HG03064 (cell line): ENCODE results near the gene ITGAX.

ENCODE experiments used
- ATAC-seq: cut with Tn5 transposase; IDR thresholded peaks from one replicate; pipeline ENCODE4 v1.9.1; 2021; ENCODE audit warnings: low read depth; ENCODE audit not compliant: unreplicated experiment

The ITGAX gene

DNA sequence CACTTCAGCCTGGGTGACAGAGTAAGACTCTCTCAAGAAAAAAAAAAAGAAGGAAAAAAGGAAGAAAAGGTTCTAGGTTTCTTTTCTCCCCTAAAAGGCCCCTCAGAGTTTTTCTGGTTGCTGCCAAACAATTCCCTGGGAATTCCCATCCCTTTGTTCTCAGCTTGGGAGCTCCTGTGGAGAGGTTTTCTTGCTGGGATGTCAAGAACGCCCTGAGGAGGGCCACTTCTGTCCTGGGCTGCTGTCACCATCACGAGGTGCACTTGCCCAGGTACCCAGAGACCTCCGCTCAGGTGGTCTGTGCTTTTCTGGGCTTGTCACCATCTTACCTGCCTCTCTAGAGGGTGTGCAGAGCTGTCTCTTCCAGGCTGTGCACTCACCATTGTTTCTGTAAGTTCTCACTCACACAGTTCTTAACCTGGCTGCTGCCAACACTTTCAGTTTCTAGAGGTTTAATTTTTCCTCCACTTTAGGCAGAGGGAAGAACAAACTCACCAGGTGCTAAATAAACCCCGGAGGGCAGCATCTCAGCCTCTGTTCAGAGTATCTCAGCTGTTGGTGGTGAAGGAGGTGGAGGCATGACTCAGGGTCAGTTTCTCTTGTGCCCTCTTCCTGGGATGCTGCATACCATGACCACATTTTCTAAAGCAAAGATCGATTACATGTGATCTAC, 75.5 kb downstream of the ITGAX start:
- ATAC-seq = no peak
